Loucy (cell line): ENCODE measurements around the gene TSHR.

ENCODE experiments used
- EZH2phosphoT487 ChIP-seq: fragments of 200-600 bp; IDR thresholded peaks from 2 replicates; pipeline ENCODE4 v1.6.1; 2018; ENCODE audit warnings: antibody characterized with exemption, mild to moderate bottlenecking, moderate library complexity, borderline replicate concordance
- TF ChIP-seq, protein P1 (sequence below): fragments of 200-600 bp; sonication (generic); conservative IDR thresholded peaks from 2 replicates; pipeline ENCODE4 v1.5.1; 2014; ENCODE audit warnings: mild to moderate bottlenecking, antibody characterized with exemption, low read length

DNA sequence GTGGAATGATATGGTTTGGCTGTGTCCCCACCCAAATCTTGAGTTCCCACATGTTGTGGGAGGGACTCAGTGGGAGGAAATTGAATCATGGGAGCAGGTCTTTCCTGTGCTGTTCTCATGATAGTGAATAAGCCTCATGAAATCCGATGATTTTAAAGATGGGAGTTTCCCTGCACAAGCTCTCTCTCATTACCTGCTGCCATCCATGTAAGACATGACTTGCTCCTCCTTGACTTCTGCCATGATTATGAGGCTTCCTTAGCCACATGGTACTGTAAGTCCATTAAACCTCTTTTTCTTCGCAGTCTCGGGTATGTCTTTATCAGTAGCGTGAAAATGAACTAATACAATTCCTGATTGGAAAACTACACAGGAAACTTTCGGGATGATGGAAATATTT is 100.5 kb downstream of the TSHR start:
- TF ChIP-seq EZH2phosphoT487, result no peak
- TF ChIP-seq, protein P1, sequence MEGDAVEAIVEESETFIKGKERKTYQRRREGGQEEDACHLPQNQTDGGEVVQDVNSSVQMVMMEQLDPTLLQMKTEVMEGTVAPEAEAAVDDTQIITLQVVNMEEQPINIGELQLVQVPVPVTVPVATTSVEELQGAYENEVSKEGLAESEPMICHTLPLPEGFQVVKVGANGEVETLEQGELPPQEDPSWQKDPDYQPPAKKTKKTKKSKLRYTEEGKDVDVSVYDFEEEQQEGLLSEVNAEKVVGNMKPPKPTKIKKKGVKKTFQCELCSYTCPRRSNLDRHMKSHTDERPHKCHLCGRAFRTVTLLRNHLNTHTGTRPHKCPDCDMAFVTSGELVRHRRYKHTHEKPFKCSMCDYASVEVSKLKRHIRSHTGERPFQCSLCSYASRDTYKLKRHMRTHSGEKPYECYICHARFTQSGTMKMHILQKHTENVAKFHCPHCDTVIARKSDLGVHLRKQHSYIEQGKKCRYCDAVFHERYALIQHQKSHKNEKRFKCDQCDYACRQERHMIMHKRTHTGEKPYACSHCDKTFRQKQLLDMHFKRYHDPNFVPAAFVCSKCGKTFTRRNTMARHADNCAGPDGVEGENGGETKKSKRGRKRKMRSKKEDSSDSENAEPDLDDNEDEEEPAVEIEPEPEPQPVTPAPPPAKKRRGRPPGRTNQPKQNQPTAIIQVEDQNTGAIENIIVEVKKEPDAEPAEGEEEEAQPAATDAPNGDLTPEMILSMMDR, result no peak
